Immature natural killer cell (primary cell): ENCODE results near the gene BDH1. TPM values are rescaled to one million over a fixed set of nuclear protein-coding genes. Genes with fewer than 3 reads are reported as not detected.
"Not testable (repeated sequence)": the region's sequence is repeated elsewhere in the genome, so short reads cannot be mapped to it uniquely, and the experiment has no call there.

ENCODE experiments used
- DNase-seq, 3 donors: peaks; one replicate each; pipeline ENCODE4 v3.0.0; 2022; ENCODE audit warnings: mixed read lengths in 1 of 3
- H3K27ac Mint-ChIP-seq, 6 donors: one replicate each; pipeline ENCODE4 v1.8.0; 2020; ENCODE audit warnings: mixed read lengths in 6 of 6, mild to moderate bottlenecking in 5 of 6, inconsistent platforms in 4 of 6, moderate library complexity in 3 of 6
- H3K27me3 Mint-ChIP-seq, 3 donors: one replicate each; pipeline ENCODE4 v1.8.0; 2020 to 2021; ENCODE audit warnings: low read depth in 3 of 3, mild to moderate bottlenecking in 3 of 3, mixed read lengths in 3 of 3, moderate library complexity in 3 of 3, inconsistent platforms in 1 of 3
- H3K36me3 Mint-ChIP-seq, 3 donors: one replicate each; pipeline ENCODE4 v1.8.0; 2020; ENCODE audit warnings: mixed read lengths in 3 of 3, inconsistent platforms in 2 of 3, mild to moderate bottlenecking in 2 of 3
- H3K4me1 Mint-ChIP-seq, 2 donors: one replicate each; pipeline ENCODE4 v1.8.0; 2020; ENCODE audit warnings: inconsistent platforms in 2 of 2, mild to moderate bottlenecking in 2 of 2, mixed read lengths in 2 of 2, moderate library complexity in 1 of 2
- H3K4me3 Mint-ChIP-seq, 5 donors: one replicate each; pipeline ENCODE4 v1.8.0; 2020; ENCODE audit warnings: mild to moderate bottlenecking in 5 of 5, mixed read lengths in 5 of 5, inconsistent platforms in 3 of 5, moderate library complexity in 3 of 5
- H3K9me3 Mint-ChIP-seq, 6 donors: one replicate each; pipeline ENCODE4 v1.8.0; 2020; ENCODE audit warnings: mild to moderate bottlenecking in 6 of 6, mixed read lengths in 6 of 6, inconsistent platforms in 4 of 6, moderate library complexity in 3 of 6
- polyA plus RNA-seq, 3 donors: library from polyadenylated mRNA; unstranded; fragments of 300-500 nt; fragmentation: Illumina TruSeq; gene quantifications; one replicate each; pipeline ENCODE4 v1.2.3, GENCODE V29; 2021

The BDH1 gene
- polyA plus RNA-seq, 3 donors from 2014 or later = 10.3 to 16.1 (median 14.2) TPM

DNA sequence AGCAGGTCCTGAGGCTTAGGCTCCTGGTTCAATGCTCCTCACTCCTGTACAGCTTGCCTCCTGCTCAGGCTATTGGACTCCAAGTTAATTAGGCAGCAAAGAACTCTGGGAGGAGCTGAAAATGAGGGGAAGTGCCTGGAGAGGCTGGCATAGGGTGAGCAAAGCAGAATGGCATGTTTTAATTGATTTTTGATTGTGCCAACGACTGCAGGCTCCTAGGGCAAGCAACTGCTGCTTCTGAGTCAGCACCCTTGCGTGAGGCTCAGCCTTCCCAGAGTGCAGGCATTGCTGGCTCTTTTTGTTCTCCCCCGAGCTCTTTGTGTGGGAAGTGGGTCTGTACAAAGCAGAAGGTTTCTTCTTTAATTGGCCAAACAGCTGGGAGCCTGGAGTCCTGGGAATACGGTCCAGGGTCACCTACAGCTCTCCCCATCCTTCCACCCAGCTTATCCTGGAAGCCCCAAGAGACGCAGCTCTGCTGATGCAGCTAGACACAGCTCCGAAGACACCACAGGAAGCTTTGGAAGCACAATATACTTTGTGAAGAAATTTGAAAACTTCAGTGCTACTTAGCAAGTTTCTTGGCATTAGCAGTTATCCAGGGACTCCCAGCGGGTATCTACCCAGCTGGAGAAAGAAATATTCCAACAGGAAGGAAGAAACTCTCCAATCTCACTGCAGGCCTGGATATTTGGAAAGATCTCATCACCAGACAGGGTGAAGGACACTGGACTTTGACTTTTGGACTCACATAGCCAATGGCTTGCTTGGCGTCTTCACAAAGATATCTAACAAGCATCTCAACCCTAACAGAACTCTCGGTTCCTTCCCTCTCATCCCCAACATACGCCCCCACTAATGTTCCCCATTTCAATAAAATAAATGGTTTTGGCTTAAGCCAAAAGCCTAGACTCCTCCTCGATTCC lies 76.8 kb downstream of the BDH1 start:
- no peaks in the 10 kb centered on the region for H3K36me3 Mint-ChIP-seq
- DNase-seq = no peak
- no peak overlapping the region for H3K27ac Mint-ChIP-seq
- peaks cover 0 to 17% (median 8%) of the 10 kb centered on the region in 3 donors for H3K27me3 Mint-ChIP-seq
- no peak overlapping the region for H3K4me3 Mint-ChIP-seq
- no peaks in the 10 kb centered on the region for H3K4me1 Mint-ChIP-seq
- no peaks in the 10 kb centered on the region for H3K9me3 Mint-ChIP-seq

DNA sequence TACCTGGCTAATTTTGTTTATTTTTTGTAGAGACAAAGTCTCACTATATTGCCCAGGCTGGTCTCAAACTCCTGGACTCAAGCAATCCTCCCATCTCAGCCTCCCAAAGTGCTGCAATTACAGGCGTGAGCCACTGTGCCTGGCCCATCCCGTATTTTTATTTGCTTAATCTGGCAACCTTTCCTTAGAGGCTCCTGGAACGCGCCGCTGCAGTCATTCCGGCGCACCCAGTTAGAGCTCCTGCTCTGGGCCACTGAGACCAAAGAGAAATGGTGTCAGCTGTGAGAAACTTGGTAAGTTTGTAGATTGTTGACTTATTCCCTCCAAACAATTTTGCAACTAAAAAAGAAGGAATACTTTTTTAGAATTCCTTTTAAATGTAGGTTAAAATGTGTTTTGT lies 78.0 kb downstream of the BDH1 start:
- not testable (repeated sequence) for H3K9me3 Mint-ChIP-seq

DNA sequence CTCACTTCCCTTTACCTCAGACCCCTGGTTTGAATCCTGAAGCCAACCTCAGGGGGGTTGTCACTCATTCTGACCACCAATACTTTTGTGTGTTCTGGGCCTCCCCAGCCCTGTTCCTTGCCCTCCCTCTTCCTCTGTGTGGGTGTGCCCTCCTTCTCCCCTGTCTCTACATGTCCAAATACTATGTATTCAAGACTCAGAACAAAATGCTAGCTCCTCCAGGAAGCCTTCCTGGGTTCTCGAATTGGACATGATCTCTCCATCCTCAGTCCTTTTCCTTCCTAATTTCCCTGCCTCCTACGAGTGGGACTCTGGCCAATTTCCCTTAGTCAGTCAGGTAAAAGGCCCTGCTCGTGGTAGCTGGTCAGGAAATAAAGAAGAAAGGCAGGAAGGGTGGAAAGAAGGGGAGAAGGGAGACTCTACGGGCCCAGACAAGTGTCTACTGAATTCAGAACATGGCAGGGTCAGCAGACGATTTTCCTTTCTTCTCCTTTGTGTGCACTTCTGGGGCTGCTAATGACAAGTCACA lies 79.7 kb downstream of the BDH1 start:
- no peak overlapping the region for H3K4me3 Mint-ChIP-seq
- no peaks in the 10 kb centered on the region for H3K4me1 Mint-ChIP-seq
- DNase-seq = no peak
- H3K9me3 Mint-ChIP-seq = no peaks in the 10 kb centered on the region
- H3K27ac Mint-ChIP-seq = no peak overlapping the region
- H3K36me3 Mint-ChIP-seq = no peaks in the 10 kb centered on the region
- H3K27me3 Mint-ChIP-seq = peaks cover 0 to 17% (median 8%) of the 10 kb centered on the region in 3 donors

More for the DNA sequence above, 78.0 kb downstream of the BDH1 start:
- DNase-seq, H3K4me1 Mint-ChIP-seq, H3K36me3 Mint-ChIP-seq, H3K27ac Mint-ChIP-seq, H3K4me3 Mint-ChIP-seq: not testable (repeated sequence)
- H3K27me3 Mint-ChIP-seq = peaks cover 0 to 17% (median 11%) of the 10 kb centered on the region in 3 donors

DNA sequence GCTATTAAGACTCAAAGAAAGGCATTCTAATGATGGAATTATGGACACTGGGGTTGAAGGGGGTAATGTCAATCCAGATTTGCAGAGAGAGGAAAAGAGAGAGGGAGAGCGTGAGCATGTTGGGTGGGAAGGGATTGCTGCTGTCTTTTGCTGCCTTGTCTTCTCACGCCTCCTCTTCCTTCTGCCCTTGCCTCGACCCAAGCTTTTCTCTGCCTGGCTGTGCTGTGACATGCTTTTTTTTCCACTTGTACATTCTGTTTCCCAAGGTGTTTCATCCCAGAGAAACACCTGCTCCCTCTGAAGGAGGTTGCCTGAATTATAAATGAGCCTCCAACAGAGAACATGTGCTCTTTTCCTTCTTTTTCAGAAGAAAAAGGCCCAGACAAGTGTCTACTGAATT lies 80.3 kb downstream of the BDH1 start:
- no peak for DNase-seq
- H3K4me3 Mint-ChIP-seq = no peak overlapping the region
- no peak overlapping the region for H3K27ac Mint-ChIP-seq
- H3K4me1 Mint-ChIP-seq = no peaks in the 10 kb centered on the region
- no peaks in the 10 kb centered on the region for H3K9me3 Mint-ChIP-seq
- peaks cover 0 to 17% (median 8%) of the 10 kb centered on the region in 3 donors for H3K27me3 Mint-ChIP-seq
- H3K36me3 Mint-ChIP-seq = no peaks in the 10 kb centered on the region

DNA sequence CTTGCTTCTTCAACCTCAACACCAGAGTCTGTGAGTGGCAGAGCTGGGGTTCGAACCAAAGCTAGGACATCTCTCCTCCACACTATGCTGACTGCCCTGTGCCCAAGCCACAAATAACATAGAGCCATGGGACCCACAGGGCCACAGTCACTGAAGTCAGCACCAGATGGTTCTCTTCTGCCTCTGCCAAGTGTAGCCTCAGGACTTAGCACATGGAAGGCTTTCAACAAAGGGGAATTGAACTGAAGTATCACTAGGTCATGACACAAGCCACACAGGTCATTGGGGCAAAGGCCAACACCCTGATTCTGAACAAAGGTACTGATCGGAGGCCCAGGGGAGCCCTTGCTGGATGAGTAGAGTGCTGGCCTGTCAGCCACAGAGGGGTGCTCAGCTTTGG lies 83.6 kb downstream of the BDH1 start:
- H3K4me3 Mint-ChIP-seq = no peak overlapping the region
- H3K27ac Mint-ChIP-seq = no peak overlapping the region
- no peak for DNase-seq
- no peaks in the 10 kb centered on the region for H3K9me3 Mint-ChIP-seq
- H3K27me3 Mint-ChIP-seq = peaks cover 4 to 15% (median 9%) of the 10 kb centered on the region in 3 donors
- H3K4me1 Mint-ChIP-seq = no peaks in the 10 kb centered on the region
- H3K36me3 Mint-ChIP-seq = no peaks in the 10 kb centered on the region

DNA sequence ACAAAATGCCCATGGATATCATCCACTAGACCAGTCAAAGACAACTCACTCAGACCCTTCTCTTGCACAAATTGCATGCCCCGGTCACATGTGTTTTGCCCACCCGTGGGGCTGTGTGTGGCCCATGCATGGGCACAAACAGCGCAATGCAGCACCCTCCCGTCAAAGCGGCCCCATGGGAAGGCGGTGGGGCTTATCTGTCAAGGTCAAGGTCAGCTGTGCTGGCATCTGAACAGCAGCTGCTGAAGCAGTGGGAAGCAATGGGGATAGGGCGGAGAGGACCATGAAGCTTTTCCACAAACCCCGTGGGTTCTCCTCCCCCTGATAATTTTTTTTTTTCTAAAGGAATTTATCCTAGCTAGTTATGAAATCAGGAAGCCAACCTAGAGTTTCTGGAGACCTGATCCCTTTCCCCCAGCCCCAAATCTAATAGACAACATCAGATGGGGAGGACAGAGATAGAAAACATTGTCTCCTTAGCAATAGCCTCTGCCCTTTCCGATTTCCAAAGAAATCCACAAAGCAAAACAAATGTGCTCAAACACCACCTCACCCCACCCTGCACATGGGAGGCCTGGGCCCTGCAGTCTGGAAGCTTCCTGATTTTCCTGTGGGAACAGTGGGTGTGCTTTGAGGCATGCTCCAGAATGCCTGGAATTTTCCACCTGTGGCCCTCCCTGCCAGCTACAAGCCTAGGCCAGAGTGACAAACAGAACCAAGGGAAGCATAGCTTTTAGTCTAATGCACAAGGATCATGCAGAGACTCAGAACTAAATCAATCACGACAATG lies 84.4 kb downstream of the BDH1 start:
- Mint-ChIP-seq H3K36me3 (no peaks in the 10 kb centered on the region), H3K27ac (no peak overlapping the region), H3K4me3 (no peak overlapping the region), H3K27me3 (peaks cover 5 to 14% (median 9%) of the 10 kb centered on the region in 3 donors), H3K4me1 (no peaks in the 10 kb centered on the region), H3K9me3 (no peaks in the 10 kb centered on the region)
- DNase-seq = no peak

DNA sequence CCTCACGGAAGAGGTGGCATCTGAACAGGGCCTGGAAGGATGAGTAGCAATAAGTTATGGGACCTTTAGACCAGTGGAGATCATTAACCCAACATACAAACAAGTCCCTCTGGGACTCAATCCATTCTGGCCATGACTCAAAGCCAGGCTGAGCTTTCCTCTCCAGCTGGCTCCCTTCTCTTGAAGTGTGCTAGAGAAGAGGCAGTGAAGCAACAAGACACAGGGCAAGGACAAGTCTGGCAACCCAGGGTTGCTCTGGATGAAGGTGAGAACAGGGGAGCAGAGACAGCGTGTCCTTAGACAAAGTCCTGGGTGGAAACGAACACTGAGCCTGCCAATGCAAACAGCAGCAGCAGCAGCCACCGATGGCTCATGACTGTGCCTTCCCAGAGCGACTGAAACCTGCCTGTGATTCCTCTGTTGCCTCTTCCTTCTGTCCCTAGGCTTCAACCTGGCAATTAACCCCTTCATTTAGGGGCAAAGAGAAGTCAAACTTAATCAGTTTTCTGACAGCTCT lies 86.8 kb downstream of the BDH1 start:
- Mint-ChIP-seq H3K4me1 (no peaks in the 10 kb centered on the region), H3K27ac (no peak overlapping the region), H3K9me3 (no peaks in the 10 kb centered on the region), H3K36me3 (no peaks in the 10 kb centered on the region), H3K27me3 (peaks cover 5 to 7% (median 6%) of the 10 kb centered on the region in 3 donors), H3K4me3 (no peak overlapping the region)
- DNase-seq = no peak

DNA sequence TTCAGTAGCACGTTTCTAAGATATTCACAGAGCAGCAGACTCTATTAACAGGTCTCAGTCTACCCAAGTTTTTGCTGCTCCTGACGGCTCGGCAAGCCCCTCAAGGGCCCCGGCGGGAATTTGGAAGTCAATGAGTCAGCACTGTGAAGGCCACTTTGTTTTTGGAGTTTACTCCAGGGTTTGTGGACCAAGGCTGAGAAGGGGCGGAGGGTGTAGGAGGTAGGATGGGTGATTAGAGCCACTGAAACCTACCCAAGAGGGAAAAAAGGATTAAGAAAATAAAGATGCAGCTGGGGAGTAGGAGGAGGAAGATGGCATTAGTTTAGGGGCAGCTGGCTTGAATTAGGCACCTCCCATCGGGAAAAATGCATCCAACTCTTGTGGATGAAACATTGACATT lies 87.6 kb downstream of the BDH1 start:
- no peak overlapping the region for H3K27ac Mint-ChIP-seq
- DNase-seq = no peak
- H3K4me1 Mint-ChIP-seq = no peaks in the 10 kb centered on the region
- H3K36me3 Mint-ChIP-seq = no peaks in the 10 kb centered on the region
- H3K9me3 Mint-ChIP-seq = no peaks in the 10 kb centered on the region
- H3K27me3 Mint-ChIP-seq = peaks cover 8 to 9% (median 8%) of the 10 kb centered on the region in 3 donors
- no peak overlapping the region for H3K4me3 Mint-ChIP-seq

DNA sequence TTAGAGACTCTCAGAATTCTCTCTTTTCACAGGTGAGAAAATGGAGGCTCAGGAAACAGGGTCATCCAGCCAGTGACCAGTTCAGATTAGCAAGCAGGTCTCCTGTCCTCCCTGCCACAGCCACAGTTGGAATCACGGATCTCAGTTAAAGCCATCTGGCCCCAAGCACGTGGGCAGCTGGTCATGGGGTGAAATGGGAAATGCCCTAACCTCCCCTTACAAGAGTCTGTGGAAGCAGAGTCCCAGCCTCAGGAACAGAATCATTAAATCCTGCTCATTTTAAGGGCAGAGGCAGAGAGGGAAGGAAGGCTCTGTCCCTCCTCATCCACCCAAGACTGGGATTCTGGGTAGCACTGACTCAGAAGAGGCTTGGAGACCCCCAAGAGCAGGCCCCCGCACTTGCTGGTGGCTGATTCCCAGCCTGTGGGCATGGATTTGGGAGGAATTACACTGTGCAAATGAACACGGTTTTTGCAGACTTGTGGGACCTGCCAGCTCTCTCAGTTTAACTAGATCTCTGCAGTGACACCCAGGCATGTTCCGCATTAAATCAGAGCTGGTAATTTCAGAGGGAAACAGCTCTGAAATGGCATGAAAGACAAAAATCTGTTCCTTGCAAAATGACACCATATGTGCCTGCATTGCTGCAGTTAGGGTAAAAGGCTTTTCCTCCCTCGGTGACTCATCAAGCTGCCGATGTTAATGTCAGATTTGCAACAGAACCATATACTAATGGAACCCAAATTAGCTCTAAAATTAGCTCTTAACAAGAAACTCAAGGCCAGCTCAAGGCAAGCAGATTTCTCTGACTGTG lies 89.0 kb downstream of the BDH1 start:
- Mint-ChIP-seq H3K27me3 (peaks cover 8 to 17% (median 16%) of the 10 kb centered on the region in 3 donors), H3K4me3 (no peak overlapping the region), H3K27ac (no peak overlapping the region), H3K4me1 (no peaks in the 10 kb centered on the region), H3K36me3 (no peaks in the 10 kb centered on the region), H3K9me3 (no peaks in the 10 kb centered on the region)
- DNase-seq = no peak

DNA sequence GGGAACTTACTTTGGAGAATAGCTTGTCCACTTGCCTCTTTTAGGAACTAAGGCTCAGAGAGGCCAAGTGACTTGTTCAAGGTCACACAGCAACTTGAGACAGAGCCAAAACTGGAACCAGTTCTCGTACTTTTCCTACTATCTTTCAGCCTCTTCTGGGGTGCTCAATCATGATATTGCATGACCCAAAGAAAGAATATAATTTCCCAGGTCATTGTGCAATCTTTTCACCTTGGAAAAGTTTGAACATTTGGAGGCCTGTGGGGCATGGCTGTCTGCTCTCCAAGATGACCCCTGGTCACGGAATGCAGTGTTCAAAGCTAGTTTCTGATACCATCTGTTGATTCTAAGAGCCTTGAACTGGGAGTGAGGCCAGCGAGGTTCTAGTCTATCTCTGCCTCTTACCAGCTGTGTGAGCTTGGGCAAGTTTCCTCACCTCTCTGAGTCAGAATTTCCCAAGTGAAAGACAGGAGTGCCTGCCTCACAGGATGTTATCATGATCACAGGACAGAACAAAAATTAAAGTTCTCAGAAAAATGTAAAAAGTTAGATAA lies 89.7 kb downstream of the BDH1 start:
- DNase-seq = no peak
- Mint-ChIP-seq H3K9me3 (no peaks in the 10 kb centered on the region), H3K4me3 (no peak overlapping the region), H3K27me3 (peaks cover 8 to 22% (median 22%) of the 10 kb centered on the region in 3 donors), H3K4me1 (no peaks in the 10 kb centered on the region), H3K36me3 (no peaks in the 10 kb centered on the region), H3K27ac (no peak overlapping the region)

DNA sequence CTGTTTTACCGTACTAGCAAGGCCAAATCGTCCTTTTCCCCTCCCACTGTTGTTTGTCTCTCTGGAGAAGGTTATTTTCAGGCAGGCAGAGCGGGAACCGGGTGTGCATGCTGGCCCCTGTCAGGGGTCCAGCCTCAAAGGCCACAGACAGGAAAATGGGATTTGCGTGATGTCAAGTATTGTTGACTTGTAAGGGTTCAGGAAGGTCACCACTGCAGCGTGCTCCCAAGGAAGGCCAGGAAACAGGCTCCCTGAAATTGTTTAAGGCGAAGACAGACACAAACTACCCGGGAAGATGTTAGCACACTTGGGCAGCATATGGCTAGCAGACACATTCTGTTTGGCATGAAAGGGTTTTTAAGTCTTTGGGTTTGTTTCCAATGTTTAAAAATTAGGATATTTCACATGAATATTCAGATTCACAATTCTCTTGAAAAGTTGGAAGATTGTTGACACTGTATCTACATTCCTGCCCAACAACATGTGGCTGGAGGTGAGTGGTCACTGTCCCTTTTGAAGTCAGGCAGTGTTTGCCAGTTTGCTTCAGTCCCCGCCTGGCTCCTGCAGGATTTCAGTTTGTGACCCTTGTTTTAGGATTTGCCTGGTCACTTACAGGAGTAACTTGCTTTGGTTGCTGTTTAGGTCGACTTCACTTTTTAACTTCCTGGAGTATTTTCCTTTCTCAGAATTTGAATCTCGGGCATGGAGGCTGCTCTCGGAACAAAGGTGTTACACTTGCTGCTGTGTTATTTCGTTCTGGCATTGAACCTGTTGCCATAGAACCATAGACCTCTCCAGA lies 90.4 kb downstream of the BDH1 start:
- H3K9me3 Mint-ChIP-seq = no peaks in the 10 kb centered on the region
- H3K4me1 Mint-ChIP-seq = no peaks in the 10 kb centered on the region
- H3K4me3 Mint-ChIP-seq = no peak overlapping the region
- no peak for DNase-seq
- H3K36me3 Mint-ChIP-seq = no peaks in the 10 kb centered on the region
- peaks cover 8 to 29% (median 25%) of the 10 kb centered on the region in 3 donors for H3K27me3 Mint-ChIP-seq
- H3K27ac Mint-ChIP-seq = no peak overlapping the region

DNA sequence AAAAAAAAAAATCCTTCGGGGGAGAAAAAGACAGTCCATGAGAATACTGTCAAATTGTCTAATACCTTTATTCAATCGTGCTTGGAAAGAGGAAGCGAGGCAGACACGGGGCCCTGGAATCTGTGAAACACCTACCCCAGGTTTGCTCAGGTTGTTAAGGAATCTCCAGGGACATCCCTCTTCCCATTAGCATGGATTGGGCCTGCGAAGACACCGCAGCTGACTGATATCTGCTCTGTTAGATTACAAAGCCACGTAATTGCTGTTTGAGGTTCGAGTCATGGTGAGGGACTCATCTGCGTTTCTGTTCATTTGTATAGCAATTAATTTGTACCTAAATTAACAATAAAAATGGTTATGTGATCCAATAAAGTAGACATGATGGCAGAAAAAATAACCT lies 91.0 kb downstream of the BDH1 start:
- H3K4me3 Mint-ChIP-seq = no peak overlapping the region

More for the DNA sequence above, 91.0 kb downstream of the BDH1 start:
- DNase-seq = no peak
- H3K27ac Mint-ChIP-seq = no peak overlapping the region
- no peaks in the 10 kb centered on the region for H3K9me3 Mint-ChIP-seq
- H3K27me3 Mint-ChIP-seq = peaks cover 8 to 34% (median 27%) of the 10 kb centered on the region in 3 donors
- no peaks in the 10 kb centered on the region for H3K36me3 Mint-ChIP-seq
- H3K4me1 Mint-ChIP-seq = no peaks in the 10 kb centered on the region
